HG02870 (cell line): Measurements from ENCODE around the gene NELFB.

Source experiments
- ATAC-seq: cut with Tn5 transposase; IDR thresholded peaks from one replicate; pipeline ENCODE4 v1.9.1; 2021; ENCODE audit warnings: mild to moderate bottlenecking, moderate library complexity; ENCODE audit not compliant: unreplicated experiment

Gene NELFB

DNA sequence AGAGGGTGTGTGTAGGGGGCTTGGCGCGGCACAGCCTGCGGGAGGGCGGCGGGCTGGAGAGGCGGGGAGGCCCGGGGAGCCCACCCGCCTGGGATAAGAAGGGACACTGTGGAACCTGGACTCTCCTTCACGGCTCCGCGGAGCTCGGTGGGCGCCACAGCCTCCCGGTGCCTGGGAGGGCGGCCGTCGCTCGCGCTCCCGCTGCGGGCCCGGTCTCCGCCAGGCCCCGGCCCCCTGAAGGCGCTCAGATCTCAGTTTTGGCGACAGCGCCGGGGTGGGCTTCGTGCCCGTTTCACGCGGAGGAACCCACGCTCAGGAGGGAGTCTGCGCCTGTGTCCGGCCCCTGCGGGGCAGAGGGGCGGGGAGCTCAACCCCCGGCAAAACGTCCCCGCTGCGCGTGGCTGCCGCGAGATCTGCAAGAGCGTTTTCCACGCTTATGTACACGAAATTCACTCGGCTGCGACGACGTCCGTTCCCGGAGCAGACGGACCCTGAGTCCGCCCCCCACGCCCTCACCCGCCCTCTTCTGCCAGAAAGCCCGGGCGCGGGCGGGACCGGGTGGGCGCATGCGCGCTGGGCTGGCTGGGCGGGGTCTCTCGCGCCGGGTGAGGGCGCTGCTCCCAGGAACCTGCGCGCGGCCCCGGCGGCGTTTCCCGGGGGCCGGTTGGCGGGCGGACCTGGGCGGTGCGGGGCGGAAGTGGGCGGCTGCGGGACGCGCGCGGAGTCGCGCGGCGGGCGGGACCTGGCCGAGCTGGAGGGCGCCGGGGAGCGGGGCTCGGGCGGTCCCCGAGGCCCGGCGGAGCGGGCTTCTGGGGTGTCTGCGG lies at the start of gene NELFB:
TSS of gene NELFB (plus strand) at position 704 of the 824 bp plus-strand sequence.
- peak; percentile 56 for ATAC-seq

- ATAC-seq = no peak
These were observed 48.5 kb upstream of the NELFB start for GRCh38 chr9:137206602-137207001.

DNA sequence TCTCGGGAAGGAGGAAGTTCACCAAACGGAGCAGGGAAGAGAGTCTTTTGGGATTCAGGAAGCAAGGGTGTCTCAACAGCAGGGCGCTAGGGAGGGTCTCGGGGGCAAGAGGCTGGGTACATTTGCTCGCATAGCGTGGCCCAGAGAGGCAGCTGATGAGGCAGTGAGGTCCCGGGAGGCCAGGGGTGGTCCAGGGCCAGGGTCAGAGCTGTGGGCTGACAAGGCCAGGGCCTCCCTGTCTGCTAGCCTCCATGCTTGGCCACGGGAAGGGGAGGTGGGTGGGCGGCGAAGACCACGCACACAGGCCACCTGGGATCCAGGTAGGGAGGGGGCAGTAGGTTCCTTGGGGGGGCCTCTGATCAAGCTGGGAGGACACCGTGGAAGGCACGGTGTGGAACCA lies 43.6 kb upstream of the NELFB start:
- ATAC-seq = no peak

DNA sequence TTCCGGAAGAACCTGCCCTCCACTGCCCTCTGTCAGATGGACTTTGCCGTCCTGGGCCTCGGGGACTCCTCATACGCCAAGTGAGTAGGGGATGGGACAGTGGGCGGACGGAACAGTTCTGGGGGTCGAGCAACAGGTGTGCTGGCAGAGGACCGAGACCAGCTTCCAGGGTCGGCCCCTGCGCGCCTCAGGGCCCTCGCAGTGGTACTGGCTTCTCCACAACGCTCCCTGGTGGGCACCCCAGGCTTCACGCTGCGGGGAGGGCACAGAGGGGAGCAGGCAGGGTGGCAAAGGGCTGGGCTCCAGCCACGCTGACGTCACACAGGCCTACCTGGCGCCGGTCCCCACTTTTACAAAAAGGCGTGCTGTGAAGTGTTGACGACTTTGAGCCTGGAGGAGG lies 42.6 kb upstream of the NELFB start:
- no peak for ATAC-seq

GRCh38 chr9:137213160-137214060 lies 41.7 kb upstream of the NELFB start:
- no peak for ATAC-seq

- no peak for ATAC-seq
These were observed 40.5 kb upstream of the NELFB start for GRCh38 chr9:137214620-137215019.

- ATAC-seq = no peak
These were observed 39.7 kb upstream of the NELFB start for GRCh38 chr9:137215196-137215986.

DNA sequence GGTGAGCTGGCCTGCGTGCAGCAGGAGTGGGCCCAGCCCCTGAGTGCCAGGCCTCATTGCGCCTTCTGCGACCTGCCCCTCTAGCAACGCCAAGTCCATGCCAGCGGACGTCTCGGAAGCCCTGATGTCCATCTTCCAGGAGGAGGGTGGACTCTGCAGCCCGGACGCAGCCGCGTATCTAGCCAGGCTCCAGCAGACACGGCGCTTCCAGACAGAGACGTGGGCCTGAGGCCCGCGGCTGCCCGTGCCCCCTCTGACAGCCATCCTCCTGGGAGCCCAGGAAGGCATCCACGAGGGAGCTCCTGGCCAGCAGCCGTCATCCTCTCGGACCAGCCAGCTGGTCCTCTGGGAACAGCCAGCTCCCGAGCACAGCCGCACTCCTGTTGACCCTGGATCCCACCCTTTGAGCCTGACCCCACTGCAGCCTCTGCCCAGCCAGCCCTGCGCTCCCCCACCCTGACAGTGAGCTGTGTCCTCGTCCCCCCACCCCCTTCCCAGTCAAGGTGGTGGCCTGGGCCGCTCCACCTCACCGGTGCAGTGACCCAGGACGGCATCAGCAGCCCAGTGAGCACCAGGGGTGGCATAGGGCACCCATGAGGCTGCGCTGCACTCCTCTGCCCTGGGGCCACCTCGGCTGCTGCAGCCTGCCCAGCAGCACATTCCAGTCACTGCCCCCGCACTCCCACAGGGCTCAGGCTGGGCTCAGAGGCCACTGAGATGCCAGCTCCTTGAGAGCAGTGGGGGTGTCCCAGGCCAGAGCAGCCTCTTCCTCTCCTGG lies 38.8 kb upstream of the NELFB start:
- ATAC-seq = no peak

DNA sequence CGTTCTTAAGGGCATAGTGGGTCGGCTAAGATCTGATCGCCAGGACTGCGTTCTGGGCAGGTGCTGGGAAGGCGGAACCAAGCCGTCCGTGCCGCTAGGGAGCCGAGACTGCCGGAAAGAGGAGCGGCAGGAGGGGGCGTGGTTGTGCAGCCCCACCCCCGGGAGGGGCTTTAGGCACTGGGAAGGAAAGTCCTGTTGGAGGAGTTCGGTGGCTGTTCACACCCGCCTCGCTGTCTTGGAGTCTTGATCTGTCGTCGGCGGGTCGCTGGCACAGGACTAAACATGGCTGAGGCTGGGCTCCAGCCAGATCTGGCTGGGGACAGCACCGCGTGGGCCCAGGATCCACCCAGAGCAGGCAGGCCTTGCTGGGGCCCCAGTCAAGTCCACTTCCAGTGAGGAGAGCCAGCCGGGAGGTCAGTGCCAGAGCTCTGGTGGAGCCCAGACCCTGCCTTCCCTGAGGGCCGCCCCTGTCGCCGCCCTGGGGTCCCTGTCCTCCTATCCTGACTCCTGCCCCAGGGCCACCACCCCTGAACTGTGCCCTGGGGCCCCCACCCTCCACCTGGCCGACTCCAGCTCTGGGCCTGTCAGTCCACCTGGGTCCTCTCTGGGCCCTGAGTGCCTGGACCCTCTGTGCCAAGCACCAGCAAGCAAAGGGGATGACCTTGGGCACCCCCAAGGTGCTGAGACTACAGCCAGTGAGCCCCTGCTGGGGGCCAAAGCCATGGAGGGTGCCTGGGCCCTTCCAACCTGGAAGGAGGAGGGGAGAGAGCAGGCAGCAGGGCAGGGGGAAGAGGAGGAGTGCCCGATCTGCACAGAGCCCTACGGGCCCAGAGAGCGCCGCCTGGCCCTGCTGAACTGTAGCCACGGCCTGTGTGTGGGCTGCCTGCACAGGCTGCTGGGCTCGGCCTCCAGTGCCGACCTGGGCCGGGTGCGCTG lies 37.6 kb upstream of the NELFB start:
- ATAC-seq = no peak

- ATAC-seq = no peak
These were observed 36.8 kb upstream of the NELFB start for GRCh38 chr9:137218212-137218753.

DNA sequence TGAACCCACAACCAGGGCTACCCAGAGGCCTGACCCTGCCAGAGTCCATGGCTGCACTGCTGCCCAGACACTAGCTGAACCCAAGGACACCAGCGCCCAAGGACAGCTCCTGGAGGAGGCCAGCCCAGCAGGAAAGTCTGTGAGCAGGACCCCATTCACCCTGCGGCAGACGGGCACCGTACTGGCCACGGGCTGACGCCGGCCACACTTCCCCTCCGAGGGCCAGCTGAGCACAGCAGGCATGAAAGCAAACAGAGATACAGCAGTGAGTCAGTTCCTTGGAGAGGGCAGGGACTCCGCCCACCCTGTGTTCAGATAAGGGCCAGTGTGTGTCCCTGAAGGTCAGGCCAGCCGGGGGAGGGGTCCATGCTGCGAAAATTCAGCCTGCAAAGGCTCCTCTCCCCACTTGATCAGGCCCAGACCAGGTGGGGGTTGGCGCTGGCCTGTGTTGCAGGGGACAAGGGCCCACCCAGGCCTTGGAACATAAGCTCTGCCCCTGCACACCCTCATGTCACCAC lies 36.3 kb upstream of the NELFB start:
- no peak for ATAC-seq

DNA sequence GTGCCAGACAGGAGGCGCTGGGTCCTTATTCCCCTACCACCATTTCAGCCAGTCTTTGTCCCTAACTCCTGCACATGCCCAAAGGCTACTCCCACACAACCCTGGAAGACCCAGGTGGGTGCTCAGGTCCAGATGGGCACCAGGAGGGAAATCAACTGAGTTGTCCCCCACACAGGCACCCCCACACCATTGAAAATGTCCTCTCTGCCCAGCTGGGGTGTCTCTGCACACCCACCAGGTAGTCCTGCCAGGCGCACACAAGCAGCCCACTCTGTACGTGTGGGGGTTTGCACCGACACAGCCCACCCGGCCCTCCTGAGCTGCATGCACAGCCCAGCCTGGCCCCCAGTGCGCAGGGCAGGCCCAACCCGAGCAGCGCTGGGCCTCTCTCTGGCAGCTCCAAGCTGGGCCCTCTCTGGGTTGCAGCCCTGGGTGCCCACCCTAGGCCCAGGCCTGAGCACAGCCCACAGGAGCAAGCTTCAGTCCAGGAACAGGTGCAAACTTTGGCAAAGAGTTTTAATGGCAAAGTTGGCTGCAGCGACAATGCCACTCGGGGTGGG lies 35.3 kb upstream of the NELFB start:
- ATAC-seq = no peak

DNA sequence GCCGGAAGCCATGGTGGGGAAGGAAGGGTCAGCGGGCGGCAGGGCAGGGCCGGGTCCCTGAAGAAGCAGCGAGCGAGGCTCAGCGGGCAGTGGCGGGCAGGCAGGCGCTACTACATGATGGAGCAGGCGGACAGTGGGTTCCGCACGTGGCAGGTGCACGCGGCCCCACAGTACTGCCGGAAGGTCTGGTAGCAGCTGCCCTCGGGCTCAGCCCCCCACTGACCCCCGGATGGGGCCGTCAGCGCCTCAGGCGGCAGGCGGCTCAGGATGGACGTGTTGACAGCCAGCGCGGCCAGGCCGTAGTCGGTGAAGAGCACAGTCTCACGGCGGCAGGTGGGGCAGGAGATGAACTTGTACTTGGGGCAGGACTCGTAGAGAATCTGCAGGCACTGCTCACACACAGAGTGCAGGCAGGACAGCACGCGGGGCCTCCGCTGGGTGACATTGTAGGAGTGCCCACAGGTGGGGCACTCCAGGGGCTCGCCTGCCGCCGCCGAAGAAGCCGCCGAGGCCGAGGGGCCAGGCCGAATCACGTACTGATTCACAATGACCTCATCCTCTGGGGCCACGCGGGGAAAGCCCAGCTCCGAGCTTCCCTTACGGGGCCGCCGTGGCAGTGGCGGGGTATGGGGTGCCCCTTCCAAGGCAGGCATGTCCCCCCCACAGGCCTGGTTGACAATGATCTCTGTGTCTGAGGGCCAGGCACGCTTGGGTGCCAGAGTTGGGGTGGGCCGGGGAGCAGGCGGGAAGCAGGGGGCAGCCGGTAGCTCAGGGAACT lies 34.6 kb upstream of the NELFB start:
- ATAC-seq = no peak

- ATAC-seq = no peak
These were observed 34.0 kb upstream of the NELFB start for GRCh38 chr9:137221095-137221505.

DNA sequence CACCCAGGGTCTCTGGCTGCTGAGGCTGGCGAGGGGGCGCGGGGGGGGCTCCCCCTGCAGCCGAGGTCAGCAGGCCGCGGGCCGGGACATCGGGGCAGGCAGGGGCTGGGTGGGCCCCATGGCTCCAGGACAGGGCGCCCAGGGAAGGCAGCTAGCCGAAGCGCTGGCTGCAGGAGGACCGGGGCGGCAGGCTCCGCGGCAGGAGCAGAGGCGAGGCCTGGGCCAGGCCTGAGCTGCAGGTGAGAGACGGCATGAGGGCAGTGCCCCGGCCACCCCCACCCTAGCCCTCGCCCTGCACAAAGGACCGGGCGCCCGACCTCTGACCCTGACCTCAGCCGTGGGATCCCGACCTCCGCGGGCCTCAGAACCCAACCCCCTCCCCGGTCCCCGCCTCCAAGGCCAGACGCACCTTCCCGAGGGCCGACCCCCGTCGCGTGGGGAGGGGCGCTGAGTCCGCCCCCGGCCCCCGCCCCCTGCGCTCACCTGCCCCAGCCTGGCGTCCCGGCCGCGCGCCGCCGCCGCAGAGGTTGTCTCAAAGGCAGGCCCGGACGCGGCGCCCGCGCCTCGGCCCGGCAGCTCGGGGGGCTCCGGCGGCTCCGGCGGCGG lies 33.5 kb upstream of the NELFB start:
- no peak for ATAC-seq

- ATAC-seq = no peak
These were observed 32.7 kb upstream of the NELFB start, which contains the start of gene RNF208 for GRCh38 chr9:137222190-137223077. Gene RNF208, minus strand, starts transcription at chr9:137222240. Its CDS starts 1,028 bp downstream, at chr9:137221212.
